HG03039 (cell line): ENCODE data around the gene DGKA.
"Not testable (repeated sequence)": the region's sequence is repeated elsewhere in the genome, so short reads cannot be mapped to it uniquely, and the experiment has no call there.

ENCODE experiments used
- ATAC-seq: cut with Tn5 transposase; IDR thresholded peaks from one replicate; pipeline ENCODE4 v1.9.1; 2021; ENCODE audit warnings: mild to moderate bottlenecking, moderate library complexity; ENCODE audit not compliant: unreplicated experiment

DGKA gene

DNA sequence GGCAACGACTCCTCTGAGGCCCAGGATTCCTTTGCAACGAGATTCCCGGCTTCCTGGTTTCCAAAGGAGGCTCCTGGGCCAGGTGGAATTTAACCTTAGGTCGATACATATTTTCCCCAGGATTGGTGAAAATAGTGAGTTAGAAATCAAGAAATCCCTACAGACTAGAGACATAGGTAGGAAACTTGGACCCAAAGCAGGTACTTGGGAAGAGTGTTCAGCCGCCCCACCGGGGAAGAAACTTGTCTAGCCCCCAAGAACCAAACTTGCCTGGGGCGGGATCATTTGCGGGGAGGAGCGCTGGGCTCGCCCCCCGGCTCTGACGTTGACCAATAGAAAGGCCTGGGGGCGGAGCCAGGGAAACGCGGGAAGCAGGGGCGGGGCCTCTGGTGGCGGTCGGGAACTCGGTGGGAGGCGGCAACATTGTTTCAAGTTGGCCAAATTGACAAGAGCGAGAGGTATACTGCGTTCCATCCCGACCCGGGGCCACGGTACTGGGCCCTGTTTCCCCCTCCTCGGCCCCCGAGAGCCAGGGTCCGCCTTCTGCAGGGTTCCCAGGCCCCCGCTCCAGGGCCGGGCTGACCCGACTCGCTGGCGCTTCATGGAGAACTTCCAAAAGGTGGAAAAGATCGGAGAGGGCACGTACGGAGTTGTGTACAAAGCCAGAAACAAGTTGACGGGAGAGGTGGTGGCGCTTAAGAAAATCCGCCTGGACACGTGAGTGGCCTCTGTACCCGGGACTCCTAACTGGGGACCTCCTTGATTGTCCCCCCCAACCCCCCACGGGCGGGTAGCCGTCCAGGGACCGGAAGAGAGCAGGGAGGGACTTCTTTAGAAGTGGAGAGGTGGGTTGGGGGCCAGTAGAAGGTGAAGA lies 35.7 kb downstream of the DGKA start, which contains the start of gene CDK2:
CDK2 (plus strand) TSS at position 423 of the 874 bp plus-strand sequence; CDS start at position 602, 179 bp downstream.
- ATAC-seq: peak; percentile 82

DNA sequence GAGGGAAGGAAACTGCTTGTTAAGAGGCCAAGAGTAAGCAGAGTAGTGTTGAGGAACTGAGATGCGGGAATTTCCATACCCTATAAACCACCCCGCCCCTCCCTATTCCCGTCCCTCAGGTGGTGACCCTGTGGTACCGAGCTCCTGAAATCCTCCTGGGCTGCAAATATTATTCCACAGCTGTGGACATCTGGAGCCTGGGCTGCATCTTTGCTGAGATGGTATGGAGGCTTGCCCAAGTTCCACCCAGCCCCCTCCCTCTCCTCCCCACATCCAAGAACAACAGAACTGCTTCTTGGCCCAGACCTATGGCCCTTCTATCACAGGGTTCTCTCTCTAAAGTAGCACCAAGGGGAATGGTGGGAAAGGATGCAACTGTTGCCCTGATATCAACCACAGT lies 38.4 kb downstream of the DGKA start:
- no peak for ATAC-seq

DNA sequence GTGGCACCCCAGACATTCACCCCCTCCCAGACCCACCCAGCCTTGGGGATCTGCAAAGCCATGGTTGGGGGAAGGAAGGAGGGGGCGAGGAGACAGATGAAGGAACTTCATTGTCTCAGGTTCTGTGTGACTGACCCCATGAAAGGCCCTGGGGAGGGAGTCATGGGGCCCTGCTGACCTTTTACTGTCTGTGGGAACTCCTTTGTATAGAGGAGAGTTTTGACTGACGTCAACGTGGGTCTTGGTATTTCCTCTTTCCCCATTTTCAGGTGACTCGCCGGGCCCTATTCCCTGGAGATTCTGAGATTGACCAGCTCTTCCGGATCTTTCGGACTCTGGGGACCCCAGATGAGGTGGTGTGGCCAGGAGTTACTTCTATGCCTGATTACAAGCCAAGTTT lies 39.8 kb downstream of the DGKA start:
- no peak for ATAC-seq

DNA sequence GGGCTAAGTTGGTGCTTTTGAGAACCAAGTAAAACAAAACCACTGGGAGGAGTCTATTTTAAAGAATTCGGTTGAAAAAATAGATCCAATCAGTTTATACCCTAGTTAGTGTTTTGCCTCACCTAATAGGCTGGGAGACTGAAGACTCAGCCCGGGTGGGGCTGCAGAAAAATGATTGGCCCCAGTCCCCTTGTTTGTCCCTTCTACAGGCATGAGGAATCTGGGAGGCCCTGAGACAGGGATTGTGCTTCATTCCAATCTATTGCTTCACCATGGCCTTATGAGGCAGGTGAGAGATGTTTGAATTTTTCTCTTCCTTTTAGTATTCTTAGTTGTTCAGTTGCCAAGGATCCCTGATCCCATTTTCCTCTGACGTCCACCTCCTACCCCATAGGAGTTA lies 41.1 kb downstream of the DGKA start:
- ATAC-seq: no peak

DNA sequence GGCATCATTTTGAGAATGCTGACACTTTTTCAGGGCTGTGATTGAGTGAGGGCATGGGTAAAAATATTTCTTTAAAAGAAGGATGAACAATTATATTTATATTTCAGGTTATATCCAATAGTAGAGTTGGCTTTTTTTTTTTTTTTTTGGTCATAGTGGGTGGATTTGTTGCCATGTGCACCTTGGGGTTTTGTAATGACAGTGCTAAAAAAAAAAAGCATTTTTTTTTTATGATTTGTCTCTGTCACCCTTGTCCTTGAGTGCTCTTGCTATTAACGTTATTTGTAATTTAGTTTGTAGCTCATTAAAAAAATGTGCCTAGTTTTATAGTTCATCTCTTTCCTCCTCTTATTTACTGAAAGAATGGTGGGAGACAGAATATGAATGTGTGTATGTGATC lies 41.5 kb downstream of the DGKA start:
- ATAC-seq: no peak

DNA sequence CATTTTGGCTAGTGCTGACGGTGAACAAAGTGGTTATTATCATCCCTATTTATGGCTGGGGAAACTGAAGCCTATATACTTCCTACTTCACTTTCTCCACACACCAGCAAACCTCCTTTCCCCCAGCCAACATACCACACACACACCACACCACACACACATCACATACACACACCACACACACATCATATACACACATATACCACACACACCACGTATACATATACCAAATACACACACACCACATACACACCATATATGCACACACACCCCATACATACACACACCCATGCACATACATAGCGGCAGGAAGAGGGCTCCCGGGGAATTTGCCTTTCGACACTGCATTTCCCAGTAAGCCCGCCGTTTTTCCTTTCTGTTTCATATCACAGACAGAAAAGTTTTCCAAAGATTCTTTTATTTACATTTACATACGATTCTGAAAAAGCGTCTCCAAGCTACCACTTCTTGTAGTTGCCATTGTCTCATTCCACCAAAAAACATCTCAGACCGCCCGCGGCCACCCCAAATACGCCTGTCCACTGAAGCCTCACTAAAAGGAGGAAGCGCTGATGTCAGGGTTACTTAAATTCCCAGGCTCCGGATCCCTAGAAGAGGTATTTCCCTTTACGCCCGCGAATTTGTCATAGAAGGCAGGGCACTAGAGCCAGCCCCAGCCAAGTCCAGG lies 42.1 kb downstream of the DGKA start:
- ATAC-seq: no peak

DNA sequence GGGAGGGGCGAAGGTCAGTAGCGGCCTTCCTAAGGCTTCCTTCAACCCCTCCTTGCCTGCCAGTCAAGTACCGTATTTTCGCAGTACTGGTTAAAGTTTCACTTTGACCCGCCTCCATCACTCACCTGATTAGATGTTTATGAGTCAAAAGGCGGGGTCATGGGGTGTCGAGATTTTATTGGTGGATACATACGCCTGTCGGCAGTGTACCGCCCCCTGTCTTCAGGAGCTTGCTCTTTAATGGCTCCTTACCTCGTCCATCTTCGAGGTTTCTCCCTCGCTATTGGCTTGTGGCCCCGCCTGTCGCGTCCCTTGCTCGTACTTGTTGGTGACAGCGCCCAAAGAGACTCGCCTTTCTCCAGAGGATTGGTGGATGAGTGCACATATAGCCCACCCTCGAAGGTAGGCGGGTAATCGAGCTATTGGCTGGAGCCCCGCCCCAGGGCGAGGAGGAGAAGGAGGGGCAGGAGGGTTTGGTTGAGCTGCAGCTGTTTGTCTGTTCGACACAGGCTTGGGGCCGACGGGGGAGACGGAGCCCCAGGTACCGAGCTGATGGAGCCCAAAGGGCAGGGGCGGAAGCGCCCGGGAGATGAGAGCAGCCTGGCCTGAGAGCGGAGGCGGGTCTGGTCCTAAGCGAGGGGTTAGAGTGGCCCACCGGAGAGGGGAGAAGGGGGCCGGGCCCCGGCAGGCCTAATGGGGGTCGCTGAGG lies 42.8 kb downstream of the DGKA start, which contains the start of gene RAB5B:
RAB5B (plus strand) TSS at position 480 of the 709 bp plus-strand sequence. CDS start 12,883 bp downstream, outside the sequence.
- ATAC-seq: peak; percentile 91

DNA sequence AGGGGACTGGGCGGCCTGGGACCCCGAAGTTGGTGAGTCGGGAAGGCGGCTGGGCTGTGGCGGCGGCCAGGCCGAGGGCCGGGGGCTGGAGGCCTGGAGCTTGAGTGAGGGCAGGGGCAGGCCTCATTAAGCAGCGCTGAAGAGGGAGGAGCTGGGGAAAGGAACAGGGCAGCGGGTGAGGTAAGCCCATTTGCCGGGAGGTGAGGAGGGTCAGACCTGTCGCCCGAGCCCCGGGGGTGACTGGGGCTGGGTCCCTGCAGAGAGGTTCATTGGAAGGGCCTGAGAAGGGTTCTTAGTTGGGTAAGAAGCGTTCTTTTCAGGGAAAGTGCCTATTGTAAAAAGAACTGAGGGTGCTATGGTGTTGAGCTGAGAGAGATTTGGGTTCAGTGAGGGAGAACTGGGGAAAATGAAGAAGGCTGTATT lies 43.4 kb downstream of the DGKA start:
- no peak for ATAC-seq

DNA sequence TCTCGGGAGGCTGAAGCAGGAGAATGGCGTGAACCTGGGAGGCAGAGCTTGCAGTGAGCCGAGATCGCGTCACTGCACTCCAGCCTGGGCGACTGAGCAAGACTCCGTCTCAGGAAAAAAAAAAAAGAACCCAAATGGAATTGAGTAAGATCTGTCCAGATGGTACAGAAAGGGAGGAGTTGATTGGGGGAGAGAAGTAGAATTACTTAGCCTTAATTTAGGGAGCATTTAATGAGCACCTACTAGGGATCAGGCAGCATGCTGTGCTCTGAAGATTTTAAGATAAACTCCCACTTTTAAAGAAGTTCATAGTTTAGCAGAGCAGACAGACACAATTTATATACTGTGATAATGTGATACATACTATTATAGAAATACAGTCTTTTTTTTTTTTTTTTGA lies 47.4 kb downstream of the DGKA start:
- ATAC-seq: no peak

DNA sequence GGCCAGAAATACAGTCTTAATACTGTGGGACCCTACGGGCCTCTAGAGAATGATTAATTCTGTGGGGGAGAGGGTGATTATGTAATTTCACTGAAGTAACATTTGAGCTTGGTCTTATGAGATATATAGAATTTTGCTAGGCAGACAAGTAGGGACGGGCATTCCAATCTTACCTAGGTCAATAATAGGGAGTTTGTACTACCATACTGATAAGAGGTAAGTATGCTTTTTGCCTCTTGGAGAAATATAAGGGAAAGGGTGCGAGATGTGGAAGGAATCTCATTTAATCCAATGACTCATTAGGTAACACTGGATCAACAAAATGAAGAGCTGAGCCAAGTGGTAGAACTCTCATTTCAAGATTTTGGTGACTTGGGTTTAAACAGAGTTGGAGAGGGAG lies 48.1 kb downstream of the DGKA start:
- ATAC-seq: no peak

DNA sequence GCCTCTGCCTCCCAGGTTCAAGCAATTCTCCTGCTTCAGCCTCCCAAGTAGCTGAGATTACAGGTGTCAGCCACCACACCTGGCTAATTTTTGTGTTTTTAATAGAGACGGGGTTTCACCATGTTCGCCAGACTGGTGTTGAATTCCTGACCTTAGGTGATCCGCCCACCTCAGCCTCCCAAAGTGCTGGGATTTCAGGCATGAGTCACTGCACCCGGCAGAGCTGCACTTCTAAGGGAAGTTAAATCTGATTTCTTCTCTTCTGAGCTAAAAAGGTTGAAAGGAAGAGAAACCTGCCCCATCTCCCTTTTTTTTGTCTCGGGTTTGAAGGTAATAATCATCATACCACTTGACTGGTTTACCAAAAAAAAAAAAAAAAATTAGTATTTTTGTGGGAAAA lies 50.9 kb downstream of the DGKA start:
- not testable (repeated sequence) for ATAC-seq

DNA sequence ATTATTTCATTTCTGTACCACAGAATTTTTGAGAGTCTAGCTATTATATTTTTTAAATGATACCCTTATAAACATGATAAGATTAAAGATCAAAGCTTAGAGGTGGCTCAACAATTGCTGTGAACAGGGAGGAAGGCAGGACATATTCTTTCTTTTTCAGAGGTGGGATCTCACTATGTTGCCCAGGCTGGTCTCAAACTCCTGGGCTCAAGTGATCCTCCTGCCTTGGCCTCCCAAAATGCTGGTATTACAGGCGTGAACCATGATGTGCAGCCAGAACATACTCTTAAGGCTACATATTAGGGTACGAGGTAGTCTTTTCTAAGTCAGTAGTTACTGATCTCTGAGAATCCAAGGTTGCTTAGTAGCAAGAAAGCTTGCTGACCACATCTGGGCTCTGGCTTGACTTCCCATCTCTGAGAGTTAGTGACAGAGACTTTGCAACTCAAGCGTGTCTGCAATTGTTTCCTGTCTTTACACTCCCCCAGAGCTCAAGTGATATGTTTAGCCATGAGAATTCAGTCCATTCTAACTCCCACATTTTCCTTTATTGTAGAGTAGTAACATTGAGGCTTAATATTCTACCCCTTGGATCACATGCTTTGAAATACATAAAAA lies 51.5 kb downstream of the DGKA start:
- peak; percentile 72 for ATAC-seq

DNA sequence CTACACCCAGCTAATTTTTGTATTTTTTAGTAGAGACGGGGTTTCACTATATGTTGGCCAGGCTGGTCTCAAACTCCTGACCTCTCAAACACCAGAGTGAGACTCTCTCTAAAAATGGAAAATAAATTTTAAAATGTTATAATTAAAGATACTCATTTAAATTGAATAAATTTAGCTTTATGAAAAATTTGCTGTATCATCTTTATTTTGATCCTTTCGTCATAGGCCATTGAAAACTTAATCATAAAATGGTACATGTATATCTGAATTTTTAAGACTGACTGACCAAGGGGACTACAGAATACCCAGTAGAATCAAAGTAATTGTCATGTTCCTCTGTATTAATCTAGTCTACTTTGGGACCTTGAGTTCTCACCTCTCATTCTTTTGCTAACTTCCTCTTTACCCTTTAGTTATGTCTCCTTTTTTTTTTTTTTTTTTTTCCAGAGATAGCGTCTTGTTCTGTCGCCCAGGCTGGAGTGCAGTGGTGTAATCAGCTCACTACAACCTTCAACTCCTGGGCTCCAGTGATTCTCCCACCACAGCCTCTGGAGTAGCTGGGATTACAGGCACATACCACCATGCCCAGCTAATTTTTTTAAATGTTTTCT lies 52.4 kb downstream of the DGKA start:
- no peak for ATAC-seq

DNA sequence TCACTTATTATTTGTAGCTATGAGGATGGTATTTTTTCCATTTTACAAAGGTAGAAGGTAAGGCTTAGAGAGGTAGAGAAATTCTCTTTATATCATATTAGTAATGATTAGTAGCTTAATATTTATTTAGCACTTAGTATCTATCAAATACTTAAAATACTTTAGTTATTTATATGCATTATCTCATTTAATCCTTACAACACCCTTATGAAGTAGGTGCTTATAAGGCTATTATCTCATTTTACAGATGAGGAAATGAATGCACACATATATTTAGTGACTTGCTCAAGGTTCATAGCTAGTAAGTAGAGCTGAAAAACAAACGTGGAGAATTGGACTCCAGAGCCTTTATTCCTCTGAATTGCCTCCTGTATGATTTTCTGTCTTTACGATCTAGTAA lies 53.9 kb downstream of the DGKA start:
- ATAC-seq: no peak

DNA sequence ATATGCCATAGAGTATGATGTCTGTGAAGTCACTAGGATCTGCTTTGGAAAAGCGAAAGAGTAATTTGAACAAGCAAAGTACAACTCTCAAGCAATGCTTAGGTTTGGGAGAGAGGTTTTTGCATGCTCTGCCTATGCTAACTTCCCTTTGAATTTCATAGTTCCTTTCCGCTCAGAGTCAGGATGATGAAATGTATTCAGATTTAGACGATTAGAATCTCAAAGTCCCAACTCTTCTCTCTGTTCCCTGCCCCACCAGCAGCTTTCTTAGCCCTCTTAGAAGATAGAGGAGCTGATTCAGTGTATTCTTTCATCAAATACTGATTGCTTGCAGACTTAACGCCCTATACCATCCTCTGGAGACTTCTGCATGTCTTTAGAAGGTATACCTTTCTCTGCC lies 54.4 kb downstream of the DGKA start:
- ATAC-seq: no peak

DNA sequence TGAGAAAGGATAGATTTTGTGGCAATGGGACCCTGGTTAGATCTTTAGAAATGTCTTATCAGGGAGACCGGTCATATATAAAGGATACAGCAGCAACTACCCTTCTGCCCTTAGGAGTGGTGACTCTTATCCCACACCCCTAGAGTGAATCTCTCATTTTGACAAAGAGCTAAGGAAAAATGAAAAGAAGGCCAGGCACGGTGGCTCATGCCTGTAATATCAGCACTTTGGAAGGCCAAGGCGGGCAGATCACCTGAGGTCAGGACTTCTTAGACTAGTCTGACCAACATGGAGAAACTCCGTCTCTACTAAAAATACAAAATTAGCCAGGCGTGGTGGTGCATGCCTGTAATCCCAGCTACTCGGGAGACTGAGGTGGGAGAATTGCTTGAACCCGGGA lies 55.0 kb downstream of the DGKA start:
- not testable (repeated sequence) for ATAC-seq

DNA sequence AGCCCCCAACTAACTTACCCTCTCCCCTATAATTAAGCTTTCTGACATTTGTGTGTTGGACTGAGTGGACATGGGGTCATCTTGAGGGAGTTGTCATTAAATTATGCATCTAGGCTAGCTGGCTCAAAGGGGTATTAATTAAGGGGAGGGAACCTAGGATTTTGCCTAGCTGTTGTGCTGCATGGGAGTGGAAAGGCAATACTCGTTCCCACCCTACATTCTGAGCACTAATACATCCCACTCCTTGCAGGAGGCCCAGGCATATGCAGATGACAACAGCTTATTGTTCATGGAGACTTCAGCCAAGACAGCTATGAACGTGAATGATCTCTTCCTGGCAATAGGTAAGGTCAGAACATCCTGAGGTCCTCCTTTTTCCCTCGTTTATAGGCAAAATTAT lies 60.1 kb downstream of the DGKA start:
- no peak for ATAC-seq

DNA sequence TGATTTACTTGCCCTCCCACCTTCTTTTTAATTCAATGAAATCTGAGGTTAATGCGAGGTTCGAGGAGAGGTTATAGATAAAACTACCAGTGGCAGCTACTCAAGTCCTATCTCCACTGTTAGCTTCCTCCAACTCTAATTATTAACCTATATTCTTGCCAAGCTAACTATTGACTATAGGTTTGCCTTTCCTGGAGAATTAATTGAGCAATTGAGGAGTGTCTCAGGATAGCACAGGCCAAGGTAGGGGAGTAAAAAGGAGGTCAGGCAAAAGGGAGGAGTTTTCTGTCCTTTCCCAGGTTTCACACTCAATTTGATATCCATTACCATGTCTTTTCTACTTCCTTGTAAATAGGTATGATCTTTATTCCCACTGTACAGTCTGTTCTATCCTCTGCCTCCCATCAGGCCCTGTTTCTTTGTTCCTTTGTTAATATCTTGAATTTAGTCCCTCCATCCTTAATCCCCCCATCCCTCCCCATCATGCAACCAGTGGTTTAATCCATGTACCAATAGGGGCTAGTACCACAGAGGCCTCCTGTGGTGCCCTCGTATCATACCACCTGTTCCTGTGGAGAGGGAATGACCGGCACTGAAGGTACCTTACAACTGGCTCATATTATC lies 62.4 kb downstream of the DGKA start:
- ATAC-seq: no peak

DNA sequence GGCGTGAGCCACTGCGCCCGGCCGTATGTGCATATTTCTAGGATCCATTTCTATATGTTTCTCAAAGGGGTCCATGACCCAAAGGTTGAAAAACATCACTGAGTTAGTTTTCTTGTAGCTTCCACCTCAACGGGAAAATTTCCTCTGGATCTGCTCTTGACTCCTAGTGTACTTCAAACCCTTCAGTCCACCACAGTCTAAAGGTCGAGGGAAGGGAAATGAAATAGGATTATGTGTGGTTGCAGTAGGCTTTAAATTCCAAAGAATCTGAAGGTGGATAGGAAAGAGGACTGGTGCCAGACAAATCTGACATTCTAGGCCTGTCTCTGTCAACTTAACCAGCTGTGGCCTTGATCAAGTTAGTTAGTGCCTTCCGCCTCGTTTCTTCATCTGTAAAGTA lies 64.4 kb downstream of the DGKA start:
- no peak for ATAC-seq

DNA sequence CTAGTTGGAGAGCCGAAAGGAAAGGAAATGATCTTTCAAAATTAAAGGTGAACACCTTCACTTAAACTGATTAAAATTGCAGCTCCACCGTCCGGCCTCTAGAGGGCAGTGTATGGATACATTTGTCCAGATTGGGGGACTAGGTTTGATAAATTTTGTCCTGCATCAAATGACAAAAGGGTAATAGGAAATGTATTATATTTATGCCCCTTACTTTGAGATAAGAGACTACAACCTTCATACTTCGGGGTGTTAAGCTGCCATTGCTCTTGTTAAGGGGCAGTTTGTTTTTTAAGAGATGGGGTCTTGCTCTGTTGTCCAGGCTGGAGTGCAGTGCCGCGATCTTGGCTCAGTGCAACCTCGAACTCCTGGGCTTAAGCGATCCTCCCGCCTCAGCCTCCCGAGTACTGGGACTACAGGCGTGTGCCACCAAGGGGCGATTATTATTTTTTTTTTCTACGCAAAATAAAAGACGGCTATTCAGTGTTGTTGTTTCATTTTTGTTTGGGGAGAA lies 65.3 kb downstream of the DGKA start:
- ATAC-seq: no peak
